CD4-positive, alpha-beta T cell treated with Interleukin-4 for 1 hour (primary cell): ENCODE results near the gene MEN1.
A peak's percentile ranks its signal among the peaks of the same experiment; 100 is the strongest.

Experiments used
- DNase-seq, 2 donors: peaks; one replicate each; pipeline ENCODE4 v3.0.0-alpha.2; 2020 to 2022

Gene MEN1

DNA sequence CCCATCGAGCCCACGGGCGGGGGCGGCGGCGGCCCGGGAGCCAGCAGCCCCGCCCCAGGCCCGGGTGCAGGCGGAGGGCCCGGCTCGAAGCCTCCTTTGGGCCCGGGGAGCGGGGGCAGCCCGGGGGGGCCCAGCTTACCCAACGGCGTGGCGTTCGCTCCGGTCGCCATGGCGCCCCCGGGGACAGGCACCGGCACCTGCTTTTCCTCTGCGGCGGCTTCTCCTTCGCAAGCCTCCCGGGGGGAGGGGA, 32.2 kb downstream of the MEN1 start:
- no peak for DNase-seq

DNA sequence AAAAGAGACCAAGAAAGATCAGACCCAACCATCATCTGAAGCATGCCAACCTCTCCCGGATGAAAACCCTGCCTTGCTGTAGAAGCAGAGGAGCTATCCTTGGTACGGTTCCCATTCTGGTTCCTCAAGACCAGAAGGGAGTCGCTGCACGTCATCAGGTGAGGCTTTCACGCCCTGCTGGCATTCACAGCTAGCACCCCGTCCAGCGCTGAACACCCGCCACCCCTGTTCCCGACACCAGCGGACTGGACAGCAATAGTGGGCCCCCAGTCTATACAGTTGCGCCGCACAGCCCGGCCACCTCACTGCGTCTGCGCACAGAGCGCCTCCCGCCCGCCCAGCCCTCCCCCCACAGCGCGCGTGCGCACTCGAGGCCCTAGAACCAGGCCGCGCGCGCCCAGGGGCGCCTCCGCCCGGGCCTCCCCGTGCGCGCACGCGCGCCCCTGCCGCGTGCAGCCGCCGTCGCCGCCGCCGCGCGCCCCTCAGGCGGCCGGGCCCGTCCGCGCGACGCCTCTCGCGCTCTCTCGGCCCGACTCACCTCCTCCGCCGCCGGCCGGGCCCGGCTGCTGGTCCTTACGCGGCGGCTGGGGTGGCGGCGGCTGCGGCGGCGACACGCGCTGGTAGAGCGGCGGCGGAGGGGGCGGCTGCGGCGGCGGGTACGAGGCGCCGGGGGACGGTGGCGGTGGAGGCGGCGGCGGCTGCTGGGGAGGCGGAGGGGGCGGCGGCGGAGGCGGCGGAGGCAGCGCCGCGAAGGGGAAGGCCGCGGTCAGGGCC, 32.7 kb downstream of the MEN1 start:
- peak; percentile 81 to 82 for DNase-seq

DNA sequence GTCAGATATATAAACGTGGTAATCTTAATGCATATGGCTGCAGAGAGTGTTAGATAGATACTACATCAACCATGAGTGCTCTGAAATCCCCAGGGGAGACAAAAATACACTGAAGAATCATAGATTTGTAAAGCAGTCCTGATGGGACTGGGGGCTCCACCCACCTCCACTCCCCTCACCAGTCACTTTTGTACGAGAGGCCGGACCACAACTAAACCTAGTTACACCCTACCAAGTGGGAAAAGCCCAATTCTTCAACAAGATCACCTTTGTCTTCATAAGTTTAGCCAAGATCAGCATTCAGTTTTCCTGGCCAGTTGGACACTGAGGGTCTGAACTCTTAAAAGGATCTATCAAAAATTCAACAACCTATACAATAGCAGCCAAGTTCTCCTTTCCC, 33.5 kb downstream of the MEN1 start:
- no peak for DNase-seq

DNA sequence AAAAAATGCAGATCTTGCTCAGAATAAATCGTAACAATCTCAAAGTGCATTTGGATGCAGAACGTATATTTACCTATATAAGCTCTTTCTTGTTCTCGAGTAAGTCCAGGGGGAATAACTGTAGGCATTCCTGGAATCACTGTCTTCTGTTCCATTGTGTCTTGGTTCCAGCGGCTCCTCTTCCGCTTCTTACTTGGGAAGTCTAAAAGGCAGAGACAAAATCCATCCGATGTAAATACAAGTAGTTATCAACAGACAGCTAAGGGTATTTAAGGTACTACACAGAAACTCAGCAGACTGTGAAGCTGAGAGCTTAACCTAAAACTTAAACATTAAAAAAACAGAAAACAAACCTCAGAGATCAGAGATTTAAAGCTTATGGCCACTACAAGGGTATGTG, 33.9 kb downstream of the MEN1 start:
- no peak for DNase-seq

DNA sequence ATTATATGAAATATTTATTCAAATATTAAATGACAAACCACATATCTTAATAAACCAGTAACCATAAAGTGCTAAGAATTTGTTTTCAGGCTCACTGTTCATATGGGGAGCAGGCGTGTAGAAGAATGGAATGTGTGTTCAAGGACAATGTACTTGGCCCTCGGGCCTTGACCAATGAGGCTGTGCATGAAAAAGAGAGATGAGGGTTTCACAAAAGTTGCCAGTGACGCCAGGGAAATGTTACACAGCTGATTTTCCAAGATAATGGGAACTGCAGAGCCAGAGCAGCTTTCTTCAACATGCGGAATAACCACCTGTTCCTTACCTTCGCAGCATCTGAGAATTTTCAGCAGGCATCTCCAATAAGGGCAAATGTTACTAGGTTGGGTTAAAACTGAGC, 36.2 kb downstream of the MEN1 start:
- no peak for DNase-seq

DNA sequence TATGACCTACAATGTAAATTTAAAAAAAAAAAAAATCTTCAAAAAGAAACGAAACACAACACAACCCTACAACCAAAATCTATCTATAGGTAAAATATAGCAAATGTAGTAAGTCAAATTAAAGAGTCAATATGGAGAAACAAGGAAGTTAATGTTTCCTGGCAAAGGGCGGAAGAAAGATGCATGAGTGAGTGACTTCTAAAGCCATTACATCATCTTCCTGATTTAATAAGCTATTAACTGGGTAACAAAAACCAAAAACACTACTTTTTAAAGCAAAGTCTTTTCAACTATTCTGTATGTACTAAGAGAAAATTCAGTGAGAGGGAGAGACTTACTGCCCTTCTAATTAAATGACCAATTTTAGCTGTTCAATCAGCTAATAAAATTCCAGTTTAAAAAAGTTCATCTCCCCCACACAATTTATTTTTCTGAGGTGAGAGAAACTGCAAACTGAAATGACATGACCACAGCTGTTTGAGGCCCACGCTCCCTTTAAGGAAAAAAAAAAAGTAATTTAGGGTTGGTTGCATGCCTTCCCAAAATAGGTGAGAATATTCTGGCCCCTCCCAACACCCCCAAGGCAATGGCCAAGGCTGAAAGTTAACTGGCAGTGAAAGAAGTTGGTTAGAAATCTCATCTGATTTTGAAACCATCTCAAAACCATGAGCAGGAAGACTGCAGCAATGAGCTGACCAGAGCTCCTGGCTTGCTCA, 37.9 kb downstream of the MEN1 start:
- no peak for DNase-seq

DNA sequence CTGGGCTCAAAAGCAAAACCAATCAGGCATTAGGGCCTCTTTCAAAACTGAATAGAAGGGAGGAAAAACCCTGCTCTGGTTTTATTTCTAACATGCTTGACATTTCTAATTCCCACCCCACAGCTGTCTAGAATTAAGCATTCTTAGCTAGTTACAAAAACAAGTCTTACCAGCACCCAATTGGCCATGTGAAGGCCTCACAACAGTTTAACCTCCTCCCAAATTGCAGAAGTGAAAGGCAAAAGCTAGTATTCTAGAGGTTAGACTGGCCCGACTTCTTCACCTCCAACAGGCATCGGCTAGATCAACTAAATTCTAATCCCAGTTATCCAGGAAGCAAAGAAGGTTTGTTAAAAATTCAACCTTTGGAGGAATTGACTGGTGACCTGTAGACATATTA, 38.5 kb downstream of the MEN1 start:
- DNase-seq: peak in 1 of 2 donors; percentile 30

DNA sequence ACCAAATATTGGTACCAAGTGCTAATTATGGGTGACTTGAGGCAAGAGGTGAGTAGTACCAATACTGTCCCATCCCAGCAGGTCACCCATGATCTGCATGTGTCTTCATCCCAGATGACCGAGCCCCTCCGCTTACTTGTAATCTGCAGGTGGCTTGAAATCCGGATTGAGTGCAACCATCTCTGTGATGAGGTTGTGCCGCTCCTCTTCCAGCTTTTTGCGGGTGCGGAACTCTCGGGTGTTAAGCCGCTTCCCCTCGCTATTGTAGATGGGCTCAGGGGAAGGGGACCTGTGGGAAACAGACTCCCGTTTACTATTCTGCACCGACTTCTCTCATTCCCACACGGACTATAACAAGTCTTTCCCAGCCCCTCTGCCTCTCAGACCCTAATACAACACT, 40.2 kb downstream of the MEN1 start:
- DNase-seq: no peak

DNA sequence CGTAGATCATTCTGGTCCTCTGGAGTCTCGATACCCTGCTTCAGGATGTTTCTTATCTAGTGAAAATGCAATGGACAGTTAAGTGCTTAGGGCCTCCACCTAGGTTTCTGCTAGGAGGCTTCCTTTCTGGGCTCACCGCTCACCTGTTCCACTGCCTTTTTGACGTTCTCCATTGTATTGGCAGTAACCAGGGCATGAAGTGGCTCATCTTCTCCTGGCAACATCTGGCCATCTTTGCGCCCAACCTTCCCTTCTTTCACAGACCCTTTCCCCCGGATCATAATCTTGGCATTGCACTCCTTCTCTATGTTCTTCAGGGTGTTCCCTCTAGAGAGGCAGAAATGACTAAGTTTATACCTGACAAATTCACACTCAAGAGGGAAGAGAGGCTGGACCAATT, 41.1 kb downstream of the MEN1 start:
- DNase-seq: no peak

DNA sequence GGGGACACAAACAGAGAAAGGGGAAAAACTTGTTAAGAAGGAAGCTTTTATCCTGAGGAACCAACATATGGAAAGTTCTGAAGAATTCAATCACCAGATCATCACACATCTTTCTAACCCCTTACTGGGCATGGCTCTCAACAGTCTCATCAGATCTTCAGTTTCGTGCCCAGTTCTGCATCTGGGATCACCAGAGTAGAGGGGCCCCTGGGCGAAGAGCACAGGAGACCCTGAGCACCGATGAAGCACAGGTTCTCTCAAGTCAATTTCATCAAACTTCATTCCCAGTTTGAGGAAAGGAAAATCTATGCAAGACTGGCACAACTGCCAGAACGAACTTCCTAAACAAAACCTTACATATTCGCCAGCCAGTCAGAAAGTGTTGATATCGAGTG, 42.1 kb downstream of the MEN1 start:
- DNase-seq: no peak

DNA sequence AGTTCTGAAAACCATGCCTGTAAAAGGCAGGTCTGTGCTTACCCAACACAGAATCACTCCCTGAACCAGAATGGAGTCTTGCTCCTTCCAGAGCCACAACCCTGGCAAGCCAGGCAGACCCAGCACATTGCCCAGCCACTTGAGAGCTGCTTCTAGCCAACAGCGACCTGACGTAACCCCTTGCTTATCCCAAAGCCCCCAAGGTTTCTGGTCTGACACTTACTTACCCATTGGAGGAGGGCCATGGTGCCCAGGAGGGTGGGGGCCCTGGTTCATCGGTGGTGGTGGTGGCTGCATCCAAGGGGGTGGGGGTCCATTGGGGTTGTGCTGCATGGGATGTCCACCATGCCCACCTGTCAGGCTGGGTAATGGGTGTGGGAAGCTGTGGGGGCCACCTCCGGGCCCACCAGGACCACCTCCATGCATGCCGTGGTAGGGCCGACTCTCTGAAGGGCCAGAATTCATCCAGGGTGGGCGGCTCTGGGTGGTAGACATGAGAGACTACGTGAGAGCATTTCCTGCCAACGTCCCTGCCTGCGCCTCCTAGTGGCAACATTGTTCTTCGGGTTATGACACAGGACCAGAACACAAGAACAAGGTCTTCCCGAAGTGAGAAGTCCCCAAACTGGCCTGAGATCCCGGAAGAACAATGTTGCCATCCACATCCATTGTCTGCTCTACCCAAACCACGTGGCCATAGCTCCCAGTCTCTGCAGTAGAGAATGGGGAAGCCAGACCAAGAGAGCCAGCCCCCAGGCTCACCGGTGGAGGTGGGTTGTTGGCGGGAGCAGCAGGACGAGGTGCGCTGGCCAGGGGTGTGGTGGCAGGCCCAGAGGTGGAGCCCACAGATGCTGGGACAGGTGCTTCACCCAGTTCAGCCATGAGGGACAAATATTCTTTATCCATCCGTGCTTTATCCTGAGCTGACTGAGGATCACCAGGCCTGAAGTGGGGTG, 42.7 kb downstream of the MEN1 start:
- peak; percentile 78 to 84 for DNase-seq

DNA sequence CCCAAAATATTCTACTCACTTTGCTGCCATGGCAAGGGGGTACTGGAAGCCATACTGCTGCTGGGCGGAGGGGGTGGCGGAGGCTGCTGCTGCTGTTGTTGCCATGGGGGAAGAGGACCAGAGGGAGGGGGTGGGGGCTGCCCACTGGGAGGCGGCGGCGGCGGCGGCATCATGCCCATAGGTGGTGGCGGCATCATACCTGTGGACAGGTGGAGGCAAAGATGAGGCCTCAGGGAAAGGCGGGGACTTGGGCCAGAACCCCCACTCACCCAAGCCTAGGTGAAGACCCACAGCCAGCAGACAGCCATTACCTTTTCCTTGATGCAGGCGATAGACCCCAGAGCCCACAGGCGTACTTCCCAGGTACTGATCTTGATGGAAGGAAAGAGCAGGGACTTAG, 43.5 kb downstream of the MEN1 start:
- DNase-seq: no peak

DNA sequence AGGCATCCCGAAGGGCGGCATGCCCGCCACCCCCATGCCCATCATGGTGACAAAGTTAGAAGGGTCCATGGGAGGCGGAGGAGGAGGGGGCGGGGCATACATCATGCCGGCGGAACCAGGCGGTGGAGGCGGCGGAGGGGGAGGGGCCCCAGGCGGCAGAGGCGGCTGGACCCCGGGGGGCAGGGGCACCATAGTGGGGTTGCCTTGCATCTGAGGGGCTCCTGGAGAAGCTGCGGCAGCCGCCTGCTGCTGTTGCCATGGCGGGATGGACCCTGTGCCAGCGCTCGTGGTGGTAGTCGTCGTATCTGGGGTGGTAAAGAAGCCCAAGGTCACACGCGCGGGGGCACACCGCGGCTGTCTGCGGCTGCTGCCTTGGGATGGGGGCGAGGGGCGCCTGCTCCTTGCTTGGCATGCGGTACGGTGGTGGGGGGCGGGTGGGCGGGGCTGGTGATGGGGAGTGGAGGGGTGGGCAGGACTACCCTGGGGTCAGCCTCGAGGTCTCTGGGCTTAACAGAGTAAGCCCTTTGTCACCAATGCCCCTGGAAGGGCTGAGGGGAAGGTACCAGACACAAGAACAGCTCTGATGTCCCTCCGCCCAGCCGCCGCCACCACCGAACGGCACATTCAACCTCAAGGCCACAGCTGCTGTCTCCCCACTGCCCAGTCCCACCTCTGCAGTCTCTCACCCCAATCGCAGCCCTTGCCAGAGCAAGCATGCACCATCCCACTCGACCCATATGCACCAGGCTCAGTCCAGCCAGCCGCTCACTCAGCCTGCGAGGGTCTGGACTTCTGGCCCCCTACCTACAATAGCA, 44.3 kb downstream of the MEN1 start:
- no peak for DNase-seq

DNA sequence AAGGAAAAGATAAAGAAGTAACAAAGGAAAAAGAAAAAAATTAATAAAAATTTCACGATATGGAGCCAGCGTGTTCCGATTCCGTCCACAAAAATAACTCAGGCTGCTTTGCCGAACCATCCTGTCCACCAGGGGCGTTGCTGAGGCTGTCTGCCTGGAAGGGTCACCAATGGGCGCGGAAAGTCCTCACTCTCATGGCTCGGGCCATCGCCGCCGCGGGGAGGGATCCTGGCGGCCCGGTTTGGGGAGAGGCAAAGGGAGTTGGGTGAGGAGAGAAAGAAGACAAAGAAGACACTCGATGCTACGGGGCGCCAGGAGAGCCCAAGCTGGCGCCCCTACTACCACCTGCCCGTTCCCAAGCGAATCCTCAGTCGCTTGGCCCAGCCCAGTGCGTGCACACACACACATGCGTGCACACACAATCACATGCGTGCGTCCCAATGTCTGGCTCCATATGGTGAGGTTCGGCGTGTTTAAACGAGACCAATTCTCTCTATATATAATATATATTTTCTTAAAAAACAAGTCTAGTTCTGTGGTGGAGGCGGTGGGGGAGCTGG, 45.0 kb downstream of the MEN1 start:
- no peak for DNase-seq

DNA sequence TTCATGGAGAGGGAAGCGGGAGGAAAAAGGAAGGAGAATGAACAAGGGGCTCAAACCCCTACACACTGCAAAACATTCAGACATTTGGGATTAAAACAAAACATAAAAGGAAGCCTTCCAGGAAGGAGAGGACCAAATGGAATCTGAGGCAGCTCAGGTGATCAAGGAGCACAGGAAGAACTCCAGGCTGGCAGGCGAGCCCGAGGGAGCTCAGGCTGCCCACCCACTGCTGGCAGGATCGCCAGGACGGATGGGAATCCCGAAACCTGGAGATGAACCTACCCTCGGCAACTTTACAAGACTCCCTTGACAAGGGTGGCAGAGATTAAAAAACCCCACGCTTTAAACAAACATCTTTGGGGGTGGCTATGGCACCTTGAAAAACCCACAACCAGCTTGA, 45.6 kb downstream of the MEN1 start:
- no peak for DNase-seq

DNA sequence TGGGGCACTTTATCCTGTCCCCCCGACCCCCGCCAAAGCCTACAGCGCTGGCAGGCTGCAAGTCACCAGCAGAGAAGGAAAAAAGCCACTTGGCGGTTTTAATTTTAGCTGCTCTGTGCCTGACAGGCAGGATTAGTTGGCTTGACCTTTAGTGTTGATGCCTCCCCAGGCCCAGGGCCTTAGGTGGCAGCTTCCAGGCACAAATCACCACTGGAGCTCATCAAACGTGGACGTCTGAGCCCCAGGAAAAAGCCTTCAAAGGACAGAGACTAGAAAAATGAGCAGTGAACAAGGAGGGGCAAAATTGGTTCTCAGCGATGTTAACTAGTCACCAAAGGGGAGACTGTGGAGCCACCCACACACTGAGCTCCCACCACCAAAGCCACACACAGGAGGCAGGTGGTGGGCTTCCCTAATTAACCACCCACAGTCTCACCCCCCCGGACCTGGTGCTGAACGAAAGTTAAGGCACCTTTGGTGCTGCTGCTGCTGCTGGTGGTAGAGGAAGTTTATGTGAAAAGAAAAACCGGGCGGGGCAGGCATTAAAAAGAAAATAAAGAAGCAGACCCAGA, 46.2 kb downstream of the MEN1 start:
- DNase-seq: peak; percentile 74 to 80

DNA sequence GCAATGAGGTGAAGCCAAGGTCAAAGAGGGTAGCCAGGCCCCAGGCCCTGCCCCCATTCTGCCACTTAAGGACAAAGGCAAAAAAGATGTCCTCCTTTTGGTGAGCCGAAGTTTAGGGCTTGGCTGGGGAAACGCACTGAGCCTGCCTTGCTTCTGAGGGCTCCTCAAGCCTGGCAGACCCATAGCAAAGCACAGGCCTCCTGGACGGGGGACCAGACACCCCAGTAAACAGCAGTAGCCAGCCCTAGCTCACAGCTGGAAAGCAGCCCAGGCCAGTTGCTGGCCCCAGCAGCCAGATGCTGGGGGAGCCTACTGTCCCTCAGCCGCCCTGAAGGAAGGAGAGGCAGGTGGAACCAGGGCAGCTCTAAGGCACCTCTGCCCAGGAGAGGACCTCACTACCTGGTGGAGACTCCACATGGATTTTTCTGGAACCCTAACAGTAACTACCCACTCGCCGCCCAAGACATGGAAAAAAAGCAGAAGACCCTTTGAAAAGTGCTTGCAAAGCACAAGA, 46.8 kb downstream of the MEN1 start:
- no peak for DNase-seq

DNA sequence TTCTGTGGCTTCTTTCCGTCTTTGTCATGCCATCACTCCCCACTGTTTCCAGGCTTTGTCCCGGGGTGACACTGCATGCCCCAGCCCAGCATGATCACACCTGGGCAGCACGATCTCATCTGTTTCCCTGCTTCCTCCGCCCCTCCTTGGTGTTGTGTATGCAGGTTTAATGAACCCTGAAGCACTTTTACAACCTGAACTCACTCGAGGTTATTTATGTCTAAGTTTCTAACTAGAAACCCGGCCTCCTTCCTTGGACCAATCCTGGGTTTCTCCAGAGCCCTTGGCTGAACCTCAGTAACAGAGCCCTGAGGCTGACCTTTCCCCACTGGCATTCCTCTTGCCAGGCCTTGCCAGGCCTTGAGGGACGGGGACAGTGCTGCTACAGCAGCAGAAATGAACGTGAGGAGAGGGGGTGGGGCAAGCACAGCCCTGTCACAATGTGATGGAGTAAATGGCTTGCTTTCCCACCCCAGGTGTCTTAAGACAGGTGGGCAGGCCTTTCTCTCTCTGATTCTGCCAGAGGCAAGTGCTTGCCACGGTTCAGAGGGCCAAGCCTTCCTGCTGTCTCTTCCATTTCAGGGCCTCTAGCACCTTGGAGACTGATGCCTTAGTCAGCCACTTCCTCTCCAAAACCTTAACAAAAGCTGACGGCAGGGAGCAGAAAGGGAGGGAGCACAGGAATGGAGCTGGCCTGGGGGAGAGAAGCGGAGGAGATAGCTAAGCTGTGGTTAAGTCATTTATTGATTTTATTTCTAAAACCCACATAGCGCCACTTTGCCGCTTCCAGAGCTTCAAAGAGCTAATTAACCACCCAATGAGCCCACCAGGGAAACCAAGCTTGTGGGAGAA, 47.5 kb downstream of the MEN1 start:
- peak; percentile 40 to 41 for DNase-seq

DNA sequence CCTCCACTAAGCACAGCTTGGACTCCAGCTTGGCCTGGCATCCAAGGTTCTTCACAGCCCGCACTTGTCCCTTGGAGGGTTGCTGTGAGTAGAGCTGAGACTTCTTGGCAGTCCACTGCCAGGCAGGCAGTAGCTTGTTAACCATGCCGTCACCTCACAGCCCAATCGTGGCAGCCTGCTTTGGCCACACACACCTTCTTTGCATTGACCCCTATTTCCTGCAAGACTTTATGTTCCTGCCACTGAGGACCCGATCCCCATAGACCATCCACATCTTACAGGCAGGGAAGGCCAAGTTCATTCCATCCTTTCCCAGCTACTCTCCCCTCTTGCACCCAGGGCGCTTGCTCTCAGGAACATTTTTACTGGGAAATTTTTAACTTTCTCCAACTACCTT, 48.1 kb downstream of the MEN1 start:
- DNase-seq: peak in 1 of 2 donors; percentile 37

DNA sequence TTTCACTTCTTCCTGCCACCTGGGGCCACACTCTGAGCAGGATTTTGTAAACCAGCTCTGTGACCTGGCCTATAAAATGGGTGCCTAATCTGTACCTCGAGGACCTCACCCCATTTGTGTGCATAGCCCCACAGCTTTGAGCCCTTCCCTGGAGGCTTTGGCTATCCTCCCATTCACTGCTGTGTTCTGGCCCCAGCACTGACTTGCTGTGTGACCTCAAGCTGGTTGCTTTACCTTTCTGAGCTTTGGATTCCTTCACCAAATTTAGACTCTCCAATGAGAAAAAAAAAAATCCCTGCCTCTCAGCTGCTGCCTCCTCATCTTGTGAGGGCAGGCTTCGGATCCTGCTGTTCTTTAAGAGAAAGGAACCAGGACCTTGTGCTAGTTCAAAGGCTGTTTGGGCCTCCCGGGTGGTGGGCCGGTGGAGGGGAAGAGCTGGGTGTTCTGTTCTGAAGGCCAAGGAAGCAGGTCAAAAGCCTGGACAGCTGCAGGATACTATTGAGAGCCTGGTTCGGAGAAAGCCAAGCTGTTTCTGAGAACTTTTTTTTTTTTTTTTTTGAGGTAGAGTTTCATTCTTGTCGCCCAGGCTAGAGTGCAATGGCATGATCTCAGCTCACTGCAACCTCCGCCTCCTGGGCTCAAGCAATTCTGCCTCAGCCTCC, 49.5 kb downstream of the MEN1 start:
- no peak for DNase-seq
